ENCODE data around the gene LY6G6D. TPM values are rescaled to one million over a fixed set of nuclear protein-coding genes. Genes with fewer than 3 reads are reported as not detected.
A peak's percentile ranks its signal among the peaks of the same experiment; 100 is the strongest.

LY6G6D gene
- total RNA-seq, 1 experiment from 2014 or later: not detected

DNA sequence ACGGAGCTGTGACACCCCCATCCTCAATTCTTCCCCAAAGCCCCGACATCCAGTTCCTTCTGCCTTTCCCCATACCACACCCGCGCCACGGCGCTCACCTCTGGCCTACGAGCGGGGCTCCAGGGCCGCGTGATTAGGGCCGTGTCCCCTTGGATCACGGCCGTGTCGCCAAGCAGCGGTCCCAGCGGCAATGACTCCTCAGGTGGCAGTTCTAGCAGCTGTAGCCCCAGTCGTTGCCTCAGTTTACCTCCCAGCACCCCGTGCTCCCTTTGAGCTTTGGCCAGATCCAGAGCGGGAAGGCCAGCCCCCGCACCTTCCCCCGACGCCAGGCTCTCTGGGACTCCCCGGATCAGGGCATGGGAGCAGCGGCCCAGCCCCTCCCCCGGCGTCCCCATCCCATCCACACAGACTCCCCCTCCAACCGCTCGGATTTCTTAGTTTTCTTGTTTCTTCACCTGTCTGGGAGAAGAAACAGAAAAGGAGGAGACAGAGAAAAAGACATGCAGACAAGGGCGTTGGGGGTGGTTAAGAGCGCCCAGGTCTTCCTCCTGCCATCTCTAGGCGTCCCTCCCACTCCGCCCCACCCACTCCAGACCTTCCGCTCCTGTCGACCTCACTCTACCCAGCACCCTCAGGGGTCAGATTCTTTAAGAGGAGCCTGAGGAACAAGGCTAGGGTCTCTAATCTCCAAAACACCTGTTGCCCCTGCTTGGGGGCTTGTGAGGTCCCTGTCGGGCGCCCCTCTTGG lies 13.8 kb downstream of the LY6G6D start, which contains the start of gene DDAH2:
Gene DDAH2, minus strand, starts transcription at position 533 of the 748 bp plus-strand sequence. Its CDS starts 138 bp downstream, at position 395.
- no peaks in the 10 kb centered on the region for H3K27me3 ChIP-seq (replicated peaks; ENCODE audit: insufficient read depth, low read depth, low read length, poor library complexity)
- H3K9me3 ChIP-seq (ENCODE audit: low read depth, low read length, poor library complexity, severe bottlenecking): no peaks in the 10 kb centered on the region
- H3K36me3 ChIP-seq (ENCODE audit: insufficient read depth, low read length, poor library complexity, severe bottlenecking): peaks cover 51% of the 10 kb centered on the region
- peak within 1 kb of the TSS; percentile 70 for H3K27ac ChIP-seq (ENCODE audit: low read depth, low read length, poor library complexity, severe bottlenecking)
- H3K4me3 ChIP-seq (ENCODE audit: low read depth, low read length, poor library complexity, severe bottlenecking): peak within 1 kb of the TSS; percentile 76
- ChIA-PET CTCF (interaction anchor here (0.6 to 1.6 kb wide), 2 partner anchors 38 to 101 kb away, joined by 3 to 14 read pairs; no protein-coding TSS in a partner anchor), POLR2A (ENCODE audit: low non-redundant PET) (no interaction called here)
- TSS peak; percentile 50 for BruUV-seq (replicated peaks)
- intact Hi-C loops (cut with micrococcal nuclease; ENCODE audit: unreplicated experiment): loop anchor here (2.0 kb wide), 1 partner anchor 98 kb away; the partner anchor contains the start of gene HSPA1B
- TF ChIP-seq EZH2 (IDR thresholded peaks at IDR 0.05; ENCODE audit: borderline replicate concordance, low read depth, low read length, poor library complexity, severe bottlenecking) (no peak), CTCF (conservative IDR thresholded peaks at IDR 0.05; ENCODE audit: low read depth, low read length) (peak; percentile 89; the same call in 1 of the 2 replicates)
- no peak for DNase-seq (ENCODE audit: low spot score)
- H3K4me1 ChIP-seq (ENCODE audit: insufficient read depth, low read length, poor library complexity, severe bottlenecking): peaks cover 11% of the 10 kb centered on the region

DNA sequence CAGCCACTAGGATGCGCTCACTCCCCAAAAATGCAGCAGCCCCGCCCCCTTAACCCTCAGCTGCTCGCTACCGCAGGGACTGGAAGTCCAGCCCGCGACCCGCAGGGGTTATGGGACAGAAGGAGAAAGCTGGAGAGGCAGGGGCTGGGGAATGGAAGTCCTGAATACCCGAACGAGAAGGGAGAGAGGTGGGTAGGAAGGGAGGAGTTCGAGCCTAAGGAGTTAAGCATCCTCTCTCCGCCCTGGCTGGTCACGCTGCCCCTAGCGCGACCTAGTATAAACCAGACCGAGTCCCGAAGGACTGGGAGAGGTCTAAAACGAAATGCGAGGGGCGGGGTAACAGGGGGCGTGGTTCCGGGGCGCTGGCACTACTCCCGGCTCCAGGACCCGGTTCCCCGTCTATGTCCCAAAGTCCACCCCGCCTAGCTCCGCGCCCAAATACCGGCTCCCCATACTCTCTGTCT lies 14.4 kb downstream of the LY6G6D start:
- no TSS peak for BruUV-seq (replicated peaks)
- Histone ChIP-seq H3K27me3 (replicated peaks; ENCODE audit: insufficient read depth, low read depth, low read length, poor library complexity) (no peaks in the 10 kb centered on the region), H3K36me3 (ENCODE audit: insufficient read depth, low read length, poor library complexity, severe bottlenecking) (peaks cover 54% of the 10 kb centered on the region), H3K27ac (ENCODE audit: low read depth, low read length, poor library complexity, severe bottlenecking) (peak overlapping the region; percentile 70), H3K9me3 (ENCODE audit: low read depth, low read length, poor library complexity, severe bottlenecking) (no peaks in the 10 kb centered on the region), H3K4me3 (ENCODE audit: low read depth, low read length, poor library complexity, severe bottlenecking) (peak overlapping the region; percentile 76), H3K4me1 (ENCODE audit: insufficient read depth, low read length, poor library complexity, severe bottlenecking) (peaks cover 15% of the 10 kb centered on the region)
- CTCF ChIA-PET: interaction anchor here (0.6 to 1.6 kb wide), 2 partner anchors 39 to 101 kb away, joined by 3 to 14 read pairs; no protein-coding TSS in a partner anchor
- TF ChIP-seq CTCF (conservative IDR thresholded peaks at IDR 0.05; ENCODE audit: low read depth, low read length) (no peak; the same call in 1 of the 2 replicates), EZH2 (IDR thresholded peaks at IDR 0.05; ENCODE audit: borderline replicate concordance, low read depth, low read length, poor library complexity, severe bottlenecking) (no peak)
- intact Hi-C loops (cut with micrococcal nuclease; ENCODE audit: unreplicated experiment): loop anchor here (2.0 kb wide), 1 partner anchor 97 kb away; the partner anchor contains the start of gene HSPA1B
- DNase-seq (ENCODE audit: low spot score): peak; percentile 85
- POLR2A ChIA-PET (ENCODE audit: low non-redundant PET): interaction anchor here (1.0 to 1.2 kb wide), 2 partner anchors 10 to 98 kb away, joined by 4 to 8 read pairs; partner anchors contain the start of genes HSPA1B and MSH5

DNA sequence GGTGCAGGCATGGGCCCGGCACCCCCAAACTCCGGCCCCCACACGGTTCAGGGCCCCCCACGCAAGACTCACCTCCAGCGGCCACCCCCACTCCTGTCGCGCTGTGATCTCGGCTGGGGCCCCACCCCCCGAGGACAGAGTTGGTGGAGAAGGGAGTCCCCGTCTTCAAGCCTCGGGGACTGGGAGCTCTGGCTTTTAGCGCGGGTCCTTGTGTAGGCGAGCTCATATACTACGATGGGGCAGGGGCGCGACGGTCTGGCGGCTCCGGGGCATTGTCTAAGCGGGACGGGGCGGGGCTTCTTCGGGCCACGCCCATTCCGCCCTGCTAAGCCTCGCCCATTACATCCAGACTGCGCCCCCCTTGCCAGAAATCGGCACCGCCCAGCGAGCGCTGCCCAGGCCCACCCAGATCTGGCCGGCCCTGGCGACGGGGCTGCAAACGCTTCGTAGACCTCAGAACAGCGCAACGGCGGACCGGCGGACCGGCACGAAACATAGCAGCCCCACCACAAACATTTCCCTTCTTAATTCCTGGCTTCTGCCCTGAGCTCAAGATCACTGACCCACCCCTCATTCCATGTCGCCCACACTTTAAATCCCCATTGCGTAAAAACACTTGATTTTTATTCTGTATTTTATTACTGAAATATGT lies 15.0 kb downstream of the LY6G6D start:
- no TSS peak for BruUV-seq (replicated peaks)
- Histone ChIP-seq H3K4me3 (ENCODE audit: low read depth, low read length, poor library complexity, severe bottlenecking) (peak overlapping the region; percentile 76), H3K9me3 (ENCODE audit: low read depth, low read length, poor library complexity, severe bottlenecking) (no peaks in the 10 kb centered on the region), H3K27ac (ENCODE audit: low read depth, low read length, poor library complexity, severe bottlenecking) (peak overlapping the region; percentile 70), H3K27me3 (replicated peaks; ENCODE audit: insufficient read depth, low read depth, low read length, poor library complexity) (no peaks in the 10 kb centered on the region), H3K4me1 (ENCODE audit: insufficient read depth, low read length, poor library complexity, severe bottlenecking) (peaks cover 19% of the 10 kb centered on the region), H3K36me3 (ENCODE audit: insufficient read depth, low read length, poor library complexity, severe bottlenecking) (peaks cover 54% of the 10 kb centered on the region)
- peak; percentile 93 for DNase-seq (ENCODE audit: low spot score)
- ChIA-PET POLR2A (ENCODE audit: low non-redundant PET) (interaction anchor here (0.6 to 1.2 kb wide), 3 partner anchors 10 to 101 kb away, joined by 3 to 8 read pairs (median 4); partner anchors contain the start of genes HSPA1B and MSH5), CTCF (interaction anchor here (0.6 to 1.6 kb wide), 3 partner anchors 24 to 100 kb away, joined by 3 to 14 read pairs (median 6); no protein-coding TSS in a partner anchor)
- intact Hi-C loops (cut with micrococcal nuclease; ENCODE audit: unreplicated experiment): loop anchor here (2.0 to 10.0 kb wide), 2 partner anchors 97 to 185 kb away; partner anchors contain the start of genes ATP6V1G2, DDX39B, HSPA1B and NFKBIL1
- no peak for TF ChIP-seq EZH2 (IDR thresholded peaks at IDR 0.05; ENCODE audit: borderline replicate concordance, low read depth, low read length, poor library complexity, severe bottlenecking)
- no peak for TF ChIP-seq CTCF (conservative IDR thresholded peaks at IDR 0.05; ENCODE audit: low read depth, low read length)
